Daoy (cell line): ENCODE data around the gene KMT2D. TPM values are rescaled to one million over a fixed set of nuclear protein-coding genes. Genes with fewer than 3 reads are reported as not detected.

ENCODE experiments used
- DNase-seq: peaks from one replicate; pipeline ENCODE4 v3.0.0-alpha.2; 2015; ENCODE audit warnings: low read depth
- total RNA-seq: library from RNA; depleted of rRNA; stranded (reverse); fragments of >200 nt; shearing (Covaris generic); gene quantifications from 2 replicates; pipeline ENCODE4 v1.2.3, GENCODE V29; 2014

KMT2D gene
- total RNA-seq, 1 experiment from 2014 or later: 10.3 TPM

DNA sequence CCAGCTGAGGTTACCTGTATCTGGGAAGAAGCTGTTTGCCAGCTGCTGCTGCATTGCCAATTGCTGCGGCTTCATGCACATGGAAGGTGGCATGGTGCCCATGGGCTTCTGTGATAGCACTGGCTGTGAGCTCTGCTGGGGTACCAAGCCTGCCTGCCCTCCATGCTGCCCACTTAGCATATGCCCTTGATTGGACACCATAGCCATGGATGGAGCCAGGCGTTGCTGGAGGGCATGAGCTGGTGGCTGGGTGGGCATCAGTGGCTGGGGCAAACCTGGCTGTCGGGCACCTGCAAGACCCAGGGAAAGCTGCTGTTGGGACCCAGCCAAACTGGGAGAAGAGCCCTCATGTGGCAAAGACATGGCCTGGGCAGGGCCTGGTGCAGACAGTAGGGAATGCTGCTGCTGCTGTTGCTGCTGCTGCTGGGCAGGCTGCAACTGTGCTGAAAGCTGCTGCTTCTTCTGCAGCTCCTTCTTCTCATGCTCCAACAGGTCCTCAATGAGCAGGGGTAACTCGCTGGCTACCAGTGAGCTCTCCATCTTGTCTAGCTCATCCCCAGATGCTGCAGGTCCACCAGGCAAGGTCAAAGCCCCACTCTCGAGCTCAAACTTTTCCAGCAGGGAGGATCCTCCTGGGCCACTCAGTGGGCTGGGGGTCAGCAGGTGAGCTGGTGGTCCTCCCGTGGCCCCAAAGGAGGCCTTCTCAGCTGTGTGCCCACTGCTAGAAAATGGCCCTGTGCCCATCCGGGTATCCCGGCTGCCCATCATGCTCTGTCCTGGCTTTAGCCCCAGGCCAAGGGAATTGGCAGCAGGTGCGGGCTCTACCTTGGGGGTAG is 23.3 kb downstream of the KMT2D start:
- no peak for DNase-seq

DNA sequence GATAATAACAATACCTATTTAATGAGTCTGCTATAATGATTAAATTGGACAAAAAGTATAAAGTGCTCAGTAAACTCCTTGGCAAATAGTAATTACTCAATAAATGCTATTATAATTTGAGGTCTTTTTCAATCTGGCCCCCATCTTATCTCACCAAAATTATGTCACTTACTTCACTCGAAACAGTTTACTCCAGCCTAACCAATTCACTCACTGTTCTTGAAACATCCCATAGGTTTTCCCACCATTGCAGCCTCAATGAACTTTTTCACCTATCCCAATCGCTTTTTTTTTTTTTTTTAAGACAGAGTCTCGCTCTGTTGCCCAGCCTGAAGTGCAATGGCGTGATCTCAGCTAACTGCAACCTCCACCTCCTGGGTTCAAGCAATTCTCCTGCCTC is 24.6 kb downstream of the KMT2D start:
- no peak for DNase-seq

DNA sequence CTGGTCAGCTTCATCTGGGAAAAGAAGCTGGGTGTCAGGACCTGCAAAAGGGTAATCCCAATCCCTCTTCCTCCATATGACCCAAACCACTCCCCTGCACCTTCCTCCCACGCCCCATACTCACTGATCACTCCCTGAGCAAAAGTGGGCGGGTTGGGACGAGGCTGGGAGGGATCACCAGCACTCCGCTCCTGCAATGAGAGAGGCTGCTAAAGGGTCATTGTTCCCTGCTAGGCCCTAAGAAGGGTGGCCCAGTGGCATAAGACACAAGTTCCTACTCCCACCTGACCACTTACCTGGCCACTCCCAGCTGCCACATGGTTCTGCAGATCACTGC is 26.3 kb downstream of the KMT2D start:
- no peak for DNase-seq

DNA sequence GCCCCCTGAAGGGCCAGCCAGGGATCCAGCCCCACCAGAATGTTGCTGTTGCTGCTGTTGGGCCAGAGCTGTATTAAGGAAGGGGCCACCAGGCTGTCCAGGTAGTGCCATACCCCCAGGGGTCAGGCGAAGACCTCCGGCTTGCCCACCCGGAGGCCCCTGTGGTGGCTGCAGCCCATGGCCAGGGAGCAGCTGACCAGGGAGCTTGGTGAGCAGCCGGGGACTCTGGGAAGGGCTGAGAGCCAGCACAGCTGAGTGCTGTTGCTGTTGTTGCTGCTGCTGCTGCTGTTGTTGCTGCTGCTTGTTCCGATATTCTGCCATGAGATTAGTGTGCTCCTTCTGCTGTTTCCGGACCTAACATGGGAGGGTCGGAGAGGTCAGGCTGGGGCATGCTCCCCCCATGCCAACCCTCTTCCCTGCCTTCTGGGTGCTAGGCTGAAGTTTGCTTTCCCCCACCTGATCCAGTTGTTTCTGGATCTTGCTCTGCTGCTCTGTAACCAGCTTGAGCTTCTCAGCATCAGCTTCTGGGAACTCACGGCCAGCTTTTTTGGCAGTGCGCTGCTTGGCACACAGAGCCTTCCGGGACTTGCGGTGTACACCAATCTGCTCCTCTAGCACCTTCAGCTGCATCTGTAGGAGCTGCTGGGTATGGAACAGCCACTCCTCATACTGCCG is 26.8 kb downstream of the KMT2D start:
- no peak for DNase-seq

DNA sequence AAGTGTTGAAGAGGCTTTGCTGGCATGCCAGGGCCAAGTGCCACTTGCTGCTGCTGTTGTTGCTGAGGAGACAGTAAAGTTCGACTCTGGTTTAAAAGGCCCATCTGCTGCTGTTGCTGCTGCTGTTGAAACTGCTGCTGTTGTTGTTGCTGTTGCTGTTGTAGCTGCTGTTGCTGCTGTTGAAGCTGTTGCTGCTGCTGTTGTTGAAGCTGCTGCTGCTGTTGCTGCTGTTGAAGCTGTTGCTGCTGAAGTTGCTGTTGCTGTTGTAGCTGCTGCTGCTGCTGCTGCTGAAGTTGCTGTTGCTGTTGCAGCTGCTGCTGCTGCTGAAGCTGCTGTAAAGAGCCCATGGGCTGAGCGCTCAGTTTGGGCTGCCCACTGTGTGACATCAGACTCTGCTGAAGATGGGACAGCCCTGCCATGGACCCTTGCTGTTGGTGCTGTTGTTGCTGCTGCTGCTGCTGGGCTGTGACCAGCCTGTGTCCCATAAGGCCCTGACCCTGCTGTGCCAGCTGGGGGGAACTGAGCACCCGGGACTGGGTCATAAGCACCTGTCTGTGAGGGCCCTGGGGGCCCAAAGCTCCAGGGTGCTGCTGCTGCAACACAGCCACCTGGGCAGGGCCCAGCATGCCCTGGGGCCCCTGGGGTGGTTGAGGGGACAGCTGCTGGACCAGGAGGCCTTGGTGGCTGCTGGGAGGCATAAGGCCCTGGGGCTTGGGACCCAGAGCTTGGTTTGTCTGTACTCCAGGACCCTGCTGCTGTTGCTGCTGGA is 27.7 kb downstream of the KMT2D start:
- DNase-seq: no peak

DNA sequence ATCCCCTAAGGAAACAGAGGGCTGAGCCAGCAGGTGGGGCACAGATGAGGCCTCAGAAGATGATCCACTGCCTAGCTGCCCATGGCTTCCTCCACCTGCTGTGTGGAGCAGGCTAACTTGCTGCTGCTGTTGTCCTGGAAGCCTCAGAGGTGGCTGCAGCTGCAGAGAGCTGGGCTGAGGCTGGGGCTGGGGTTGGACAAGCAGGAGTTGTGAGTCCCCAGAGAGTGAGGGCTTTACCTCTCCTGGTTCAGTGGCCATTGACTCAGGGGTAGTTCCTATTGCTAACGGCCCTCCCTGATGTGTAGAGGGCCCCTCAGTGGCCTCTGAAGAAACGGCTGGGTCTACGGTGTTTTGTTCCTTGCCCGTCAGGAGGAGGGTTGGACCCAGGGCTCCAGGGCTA is 28.3 kb downstream of the KMT2D start:
- DNase-seq: no peak

DNA sequence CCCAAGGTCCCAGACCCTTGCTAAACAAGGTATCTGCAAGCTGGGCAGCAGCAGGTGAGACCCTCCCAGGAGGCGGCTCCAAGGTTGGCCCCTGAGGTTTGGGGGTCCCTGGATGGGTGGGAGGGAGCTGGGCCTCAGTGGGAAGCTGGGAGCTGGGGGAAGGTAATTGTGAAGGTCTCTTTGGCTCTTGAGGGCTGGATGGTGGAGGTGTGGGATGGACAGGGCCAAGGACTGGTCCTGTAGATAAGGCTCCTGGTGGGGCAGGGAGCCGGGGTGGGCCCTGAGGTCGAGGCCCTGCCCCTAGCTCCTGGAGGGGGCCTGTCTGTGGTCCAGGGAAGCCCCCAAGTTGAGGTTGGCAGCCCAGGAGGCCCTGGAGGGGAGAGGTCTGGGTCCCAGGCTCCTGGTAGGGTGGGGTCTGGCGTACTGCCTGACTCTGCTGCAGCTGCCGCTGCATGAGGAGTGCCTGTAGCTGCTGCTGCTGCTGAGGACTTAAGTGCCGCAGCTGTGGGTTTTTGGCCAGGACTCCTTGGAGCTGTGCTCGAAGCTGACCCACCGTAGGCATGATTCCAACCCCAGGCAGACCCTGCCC is 28.9 kb downstream of the KMT2D start:
- no peak for DNase-seq

DNA sequence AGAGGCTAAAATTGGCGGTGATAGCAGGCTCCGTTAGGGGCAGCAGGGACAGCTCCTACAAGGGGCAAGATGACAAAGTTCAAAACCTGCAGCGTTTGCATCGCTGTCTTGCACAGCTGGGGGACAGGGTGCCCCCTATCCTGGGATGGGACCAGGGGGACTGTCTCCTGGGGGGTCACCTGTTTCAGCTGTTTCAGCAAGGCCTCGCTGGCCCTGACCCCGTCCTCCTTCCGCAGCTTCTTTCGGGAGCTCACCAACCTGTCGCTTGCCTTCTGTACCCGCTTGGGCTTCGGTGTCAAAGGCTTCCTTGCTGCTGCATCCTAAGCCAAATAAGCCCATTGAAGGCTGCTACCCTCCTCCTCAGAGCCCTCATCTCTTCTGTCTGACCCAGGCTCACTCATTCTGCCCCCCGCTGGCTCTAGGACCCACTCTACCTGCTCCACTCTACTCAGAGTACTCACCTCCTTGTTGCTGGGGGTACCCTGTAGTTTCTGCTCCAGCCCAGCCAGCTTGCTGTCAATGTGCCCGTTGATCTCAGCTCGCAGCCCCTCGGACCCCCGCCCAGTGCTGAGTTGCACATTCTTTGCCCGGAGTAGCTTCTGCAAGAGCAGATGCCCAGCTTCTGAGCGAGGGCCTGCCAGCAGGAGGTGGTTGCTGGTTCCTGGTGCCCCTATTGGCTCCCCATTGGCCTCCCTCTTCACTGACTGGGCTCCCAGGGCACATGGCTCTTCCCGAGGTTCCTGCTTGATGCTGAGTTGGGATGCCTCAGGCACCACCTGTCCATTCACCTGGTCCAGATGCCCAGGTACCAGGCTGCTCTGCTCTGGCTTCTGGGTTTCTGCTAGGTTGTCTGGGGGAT is 29.7 kb downstream of the KMT2D start:
- DNase-seq: no peak

DNA sequence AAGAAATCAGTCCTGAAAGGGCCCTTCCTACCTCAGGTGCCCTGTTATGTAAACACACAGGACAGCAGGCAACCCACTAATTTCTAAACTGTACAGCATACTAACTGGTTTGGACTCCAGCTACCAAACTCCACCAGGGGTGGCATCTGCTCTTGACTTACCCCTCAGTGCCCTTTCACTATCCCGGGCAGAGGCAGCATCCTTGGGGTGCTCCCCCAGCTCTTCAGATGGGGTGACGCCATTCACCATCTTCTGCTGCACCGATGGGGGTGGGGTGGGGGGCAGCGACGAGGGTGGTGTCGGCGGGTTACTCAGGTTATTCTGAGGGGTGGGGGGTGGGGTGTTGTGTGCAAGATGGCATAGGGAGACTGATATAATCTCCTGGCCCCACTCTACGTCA is 30.5 kb downstream of the KMT2D start:
- no peak for DNase-seq

DNA sequence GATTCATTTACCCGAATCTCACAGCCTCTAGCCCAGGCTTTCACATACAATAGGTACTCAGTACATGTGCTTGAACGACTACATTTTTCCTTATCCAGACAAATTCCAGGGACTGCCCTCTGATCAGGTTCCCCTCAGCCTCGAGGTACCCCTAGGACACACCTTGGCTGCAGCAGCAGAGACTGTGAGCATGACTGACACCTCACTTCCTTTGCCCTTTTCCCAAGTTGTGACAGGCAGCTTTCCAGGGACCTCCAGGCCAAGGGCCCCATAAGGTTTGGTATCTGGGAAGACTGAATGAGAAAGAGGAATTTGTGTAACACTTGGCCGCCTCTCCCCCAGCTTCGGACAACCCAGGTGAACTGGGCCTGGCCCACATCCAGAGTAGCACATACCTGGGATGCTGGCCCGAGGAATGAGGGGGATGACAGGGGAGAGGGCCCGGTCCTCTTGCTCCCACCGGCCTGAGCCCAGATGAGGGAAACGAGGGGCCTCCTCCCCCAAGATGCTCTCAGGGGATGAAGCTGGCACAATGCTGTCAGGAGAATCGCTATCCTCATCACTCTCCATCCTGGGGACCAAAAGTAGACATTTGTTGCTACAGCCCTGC is 31.8 kb downstream of the KMT2D start:
- DNase-seq: no peak

DNA sequence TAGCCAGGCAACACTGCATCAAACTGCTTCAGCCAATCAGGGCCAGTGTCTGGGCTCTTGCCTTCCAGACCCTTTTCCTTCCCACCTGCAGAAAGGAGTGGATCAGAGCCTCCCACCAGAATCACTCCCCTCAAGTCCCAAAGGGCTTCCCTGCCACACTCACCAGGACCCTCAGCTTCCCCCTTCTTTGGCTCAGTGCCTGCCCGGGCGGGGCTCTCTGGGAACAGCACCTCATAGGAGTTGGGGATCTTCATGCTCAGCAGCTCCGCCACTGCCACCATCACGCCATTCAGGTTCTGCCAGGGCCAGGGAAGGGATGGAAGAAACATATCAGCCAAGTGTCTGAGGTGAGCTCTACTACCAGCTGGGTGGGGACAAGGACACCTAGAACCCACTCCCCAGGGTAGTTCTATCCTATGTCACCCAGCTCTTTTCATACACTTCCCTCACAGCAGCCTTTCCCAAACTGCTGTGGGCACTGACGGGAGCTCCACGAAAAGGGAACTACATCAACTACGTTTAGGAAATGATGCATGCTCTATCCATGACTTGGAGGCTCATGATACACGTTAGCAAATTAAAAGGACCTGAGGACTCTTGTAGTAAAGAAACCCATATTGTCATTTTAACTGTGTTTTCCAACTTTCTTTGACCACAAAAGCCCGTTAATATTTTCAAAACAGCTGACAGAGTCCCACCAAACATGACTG is 32.6 kb downstream of the KMT2D start:
- DNase-seq: no peak

DNA sequence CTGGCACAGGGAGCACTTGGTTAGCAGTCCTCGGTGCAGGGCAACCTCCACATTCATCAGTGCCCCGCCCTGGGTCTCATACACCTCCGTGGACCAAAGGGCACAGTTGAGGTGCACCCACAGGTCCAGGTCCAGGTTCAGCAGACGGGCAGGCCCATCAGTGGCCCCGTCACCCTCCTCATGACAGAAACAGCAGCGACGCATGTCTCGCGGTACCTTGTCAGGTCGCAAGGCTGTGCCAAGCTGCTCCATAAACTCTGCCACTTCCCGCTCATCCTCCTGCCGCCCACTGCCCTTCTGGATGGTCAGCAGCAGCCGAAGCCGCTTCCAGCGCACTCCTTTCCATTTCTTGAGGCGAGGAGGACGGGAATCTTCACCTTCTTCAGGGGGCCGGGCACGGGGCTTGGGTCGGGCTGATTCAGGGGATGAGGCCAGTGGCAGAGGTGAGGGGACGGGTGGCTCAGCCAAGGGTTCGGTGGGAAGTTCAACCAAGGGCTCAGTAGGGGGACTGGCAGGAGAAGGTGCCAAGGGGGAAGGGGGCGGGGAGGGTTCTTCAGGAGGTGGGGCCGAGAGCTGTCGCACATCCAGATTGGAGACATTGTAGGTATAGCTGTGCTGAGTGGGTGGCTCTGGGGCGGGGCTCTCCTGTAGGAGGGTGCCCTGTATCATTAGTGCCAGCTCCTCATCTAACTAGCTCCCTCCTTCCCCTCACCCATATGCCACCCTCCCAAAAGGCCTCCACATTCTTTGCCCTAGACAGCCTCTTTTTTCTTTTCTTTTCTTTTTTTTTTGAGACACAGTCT is 33.7 kb downstream of the KMT2D start:
- no peak for DNase-seq

DNA sequence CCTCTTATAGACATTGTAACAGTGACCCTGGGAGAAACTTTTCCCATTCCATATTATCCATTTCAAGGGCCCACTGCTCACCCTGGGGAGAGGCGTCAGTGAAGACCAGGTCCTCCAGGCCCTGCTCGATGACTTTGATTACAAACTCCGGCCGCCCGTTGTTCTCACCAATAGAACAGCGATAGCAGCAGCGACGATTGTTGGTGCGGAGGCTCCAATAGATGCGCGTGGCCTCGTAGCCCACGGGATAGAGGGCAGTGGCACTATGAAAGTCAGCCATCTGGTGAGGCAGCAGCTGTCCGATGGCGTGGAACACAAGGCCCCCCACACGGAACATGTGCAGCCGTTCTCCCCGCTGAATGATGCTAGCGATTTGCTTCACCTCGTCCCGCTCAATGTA is 34.5 kb downstream of the KMT2D start:
- DNase-seq: no peak

DNA sequence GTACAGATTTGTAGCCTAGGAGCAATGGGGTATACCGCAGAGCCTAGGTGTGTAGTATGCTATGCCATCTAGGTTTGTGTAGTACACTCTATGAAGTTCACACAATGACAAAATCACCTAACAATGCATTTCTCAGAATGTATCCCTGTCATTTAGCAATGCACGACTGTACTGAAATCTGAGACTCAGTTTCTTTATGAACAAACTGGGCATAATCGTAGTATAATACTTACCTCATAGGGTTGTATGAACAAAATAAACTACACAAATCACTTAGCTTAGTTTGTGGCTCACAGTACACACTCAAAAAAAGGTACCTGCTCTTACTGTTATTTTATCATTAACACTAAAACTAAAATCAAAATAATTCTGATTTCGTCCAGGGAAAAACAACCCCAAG is 35.1 kb downstream of the KMT2D start:
- DNase-seq: no peak

DNA sequence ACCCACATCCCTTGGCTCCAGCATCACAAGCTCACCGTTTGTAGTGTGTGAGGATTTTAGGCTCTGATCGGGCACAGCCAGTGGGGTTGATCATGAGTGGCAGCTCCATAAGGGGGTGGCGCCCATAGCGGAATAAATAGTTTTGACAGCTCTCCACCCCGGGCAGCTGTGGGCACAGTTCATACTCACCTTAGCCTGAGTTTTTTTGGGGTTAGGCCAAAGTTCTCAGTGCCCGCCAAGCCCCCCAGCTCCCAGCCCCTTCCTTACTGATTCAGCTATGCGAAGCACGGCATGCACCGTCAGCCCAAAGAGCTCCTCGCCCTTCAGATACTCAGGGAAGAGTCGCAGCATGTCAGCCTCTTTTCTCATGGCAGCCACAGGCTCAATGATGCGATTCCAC is 36.1 kb downstream of the KMT2D start:
- no peak for DNase-seq

DNA sequence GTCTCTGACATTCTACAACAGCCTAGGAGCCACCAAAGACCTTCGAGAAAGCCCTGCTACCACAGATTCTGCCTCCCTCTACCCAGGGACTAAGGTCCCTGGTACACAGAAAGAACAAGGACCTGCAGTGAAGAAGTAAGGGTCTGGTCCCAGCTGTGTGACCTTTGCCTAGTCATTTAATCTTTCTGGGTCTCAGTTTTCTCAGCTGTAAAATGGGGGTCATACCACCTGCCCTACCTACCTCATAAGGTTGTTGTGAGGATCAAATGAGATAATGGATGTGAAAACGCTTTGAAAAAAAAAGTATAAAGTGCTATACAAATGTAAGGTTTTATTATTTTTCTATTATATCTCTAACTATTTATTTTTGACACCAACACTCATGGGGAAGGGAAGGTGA is 36.8 kb downstream of the KMT2D start:
- DNase-seq: no peak

DNA sequence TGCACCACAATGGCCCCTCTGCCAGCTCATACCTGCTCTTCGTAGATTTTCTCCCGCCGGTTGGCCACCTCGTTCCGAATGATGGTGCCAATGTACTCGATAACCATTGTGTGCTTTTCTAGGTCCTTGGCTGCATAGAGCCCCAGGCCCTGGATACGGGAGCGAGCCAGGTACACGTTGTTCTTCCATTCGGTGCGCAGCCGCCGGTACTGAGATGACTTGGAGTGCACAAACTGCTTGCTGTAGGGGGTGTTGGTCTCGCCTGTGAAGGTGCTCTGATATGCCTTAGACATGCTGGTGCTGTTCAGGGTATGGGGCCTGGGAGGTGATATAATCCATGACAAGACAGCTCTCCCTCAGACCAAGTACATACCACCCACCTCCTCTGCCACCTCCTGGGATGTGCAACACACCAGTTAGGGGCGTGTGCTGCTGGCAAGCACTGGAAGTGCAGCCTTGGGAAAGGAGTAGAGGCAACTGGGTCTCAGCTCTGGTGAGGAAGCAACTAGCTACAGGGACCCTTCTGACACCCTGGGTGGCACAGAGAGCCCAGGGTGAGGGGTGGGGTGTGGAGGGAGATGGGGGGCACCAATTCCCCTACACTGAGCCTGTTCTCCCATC is 37.9 kb downstream of the KMT2D start:
- DNase-seq: no peak

DNA sequence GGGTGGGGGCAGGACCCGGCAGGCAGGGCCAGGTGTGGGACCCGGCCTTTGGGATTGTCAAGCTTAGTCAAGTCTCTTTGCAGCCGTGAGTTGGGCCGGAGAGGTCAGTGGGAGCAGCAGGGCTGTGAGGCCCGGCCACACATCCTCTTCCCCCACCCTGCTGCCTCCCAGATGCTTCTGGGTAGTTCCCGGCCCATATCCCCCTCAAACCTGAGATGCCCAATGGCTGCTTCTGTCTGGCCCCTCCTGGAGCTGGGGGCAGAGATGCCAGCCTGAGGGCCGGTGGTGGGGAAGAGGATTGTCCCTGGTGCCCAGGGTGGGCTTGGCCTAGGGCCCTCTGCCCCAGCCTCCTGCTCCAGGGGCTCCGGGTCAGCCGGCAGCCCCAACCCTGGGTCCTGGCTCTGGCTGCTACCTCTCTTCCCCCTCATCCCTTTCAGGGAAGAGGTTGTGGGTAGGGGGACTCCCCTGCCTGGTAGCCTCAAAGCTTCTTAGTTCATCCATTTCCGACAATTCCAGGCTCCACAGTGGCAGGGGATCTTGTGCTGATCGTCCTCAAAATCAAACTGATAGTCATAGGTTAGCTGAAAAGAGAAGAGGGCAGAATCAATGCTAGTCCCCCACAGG is 39.2 kb downstream of the KMT2D start:
- DNase-seq: no peak

DNA sequence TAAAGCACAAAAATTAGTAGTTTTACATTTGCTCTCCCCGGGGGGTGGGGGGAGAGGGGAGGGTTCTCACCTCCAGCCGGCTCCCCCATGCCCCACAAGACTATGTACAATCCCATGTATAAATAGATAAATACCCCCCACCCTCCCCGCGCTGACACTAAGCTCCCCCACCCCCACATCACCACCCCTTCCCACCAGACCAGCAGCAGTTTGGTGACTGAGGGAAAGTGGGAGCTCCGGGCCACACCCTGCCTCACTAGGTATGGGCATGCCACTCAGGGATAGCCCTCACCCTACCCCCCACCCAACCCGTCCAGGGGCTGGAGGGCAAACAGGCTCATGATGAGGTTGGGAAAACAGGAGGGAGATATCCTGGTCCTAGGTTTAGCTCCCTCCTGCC is 40.2 kb downstream of the KMT2D start:
- no peak for DNase-seq
